ENCODE data around the gene NOTCH2NLA.
"Not testable (repeated sequence)": the region's sequence is repeated elsewhere in the genome, so short reads cannot be mapped to it uniquely, and the experiment has no call there.

GRCh38 chr1:146248643-146249042, 19.8 kb upstream of the NOTCH2NLA start:
- not testable (repeated sequence) for TF ChIP-seq FOSB (CRISPR knock-in tag; IDR thresholded peaks at IDR 0.05); CTCF (IDR thresholded peaks at IDR 0.05); POLR2AphosphoS2 (conservative IDR thresholded peaks at IDR 0.05; ENCODE audit: low read length); MYC (IDR thresholded peaks at IDR 0.05; ENCODE audit: borderline replicate concordance, low read length); MAX (IDR thresholded peaks at IDR 0.05); EP300 (IDR thresholded peaks at IDR 0.05); PHF8 (IDR thresholded peaks at IDR 0.05; ENCODE audit: borderline replicate concordance, low read depth); USF2 (IDR thresholded peaks at IDR 0.05); RFX5 (IDR thresholded peaks at IDR 0.05); JUN (IDR thresholded peaks at IDR 0.05); ELK1 (IDR thresholded peaks at IDR 0.05; ENCODE audit: low read depth, low read length); SMC3 (IDR thresholded peaks at IDR 0.05); MAZ (IDR thresholded peaks at IDR 0.05; ENCODE audit: borderline replicate concordance, low read depth, low read length)
